ENCODE data around the gene SLC35F6.

SLC35F6 gene

GRCh38 chr2:26764078-26764887, at the start of gene SLC35F6:
SLC35F6 (plus strand) TSS chr2:26764284; CDS start chr2:26764350, 66 bp downstream.
- peak; percentile 51 for DNase-seq

GRCh38 chr2:26715528-26716270, 48.4 kb upstream of the SLC35F6 start:
- no peak for DNase-seq

DNA sequence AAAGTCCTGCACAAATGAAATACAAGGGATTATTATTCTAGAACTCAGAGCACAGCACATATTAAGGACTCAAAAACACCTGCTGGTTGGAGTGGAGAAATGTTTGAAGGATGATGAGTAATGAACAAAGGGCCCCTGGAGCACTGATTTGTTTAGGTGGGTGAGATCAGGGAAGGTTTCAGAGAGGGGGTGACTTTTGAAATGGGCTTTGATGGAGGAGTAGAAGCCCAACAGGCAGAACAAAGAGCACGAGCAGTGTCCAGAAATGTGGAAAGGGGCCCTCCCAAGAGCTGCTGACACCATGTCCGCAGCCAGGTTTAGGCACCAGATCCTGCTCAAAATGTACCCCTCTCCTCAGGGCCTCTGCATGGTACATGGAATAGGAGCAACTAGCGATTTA, 47.7 kb upstream of the SLC35F6 start:
- no peak for DNase-seq

GRCh38 chr2:26716769-26717168, 47.3 kb upstream of the SLC35F6 start:
- DNase-seq: no peak

- no peak for DNase-seq
Observed at GRCh38 chr2:26717362-26717761, 46.7 kb upstream of the SLC35F6 start.

DNA sequence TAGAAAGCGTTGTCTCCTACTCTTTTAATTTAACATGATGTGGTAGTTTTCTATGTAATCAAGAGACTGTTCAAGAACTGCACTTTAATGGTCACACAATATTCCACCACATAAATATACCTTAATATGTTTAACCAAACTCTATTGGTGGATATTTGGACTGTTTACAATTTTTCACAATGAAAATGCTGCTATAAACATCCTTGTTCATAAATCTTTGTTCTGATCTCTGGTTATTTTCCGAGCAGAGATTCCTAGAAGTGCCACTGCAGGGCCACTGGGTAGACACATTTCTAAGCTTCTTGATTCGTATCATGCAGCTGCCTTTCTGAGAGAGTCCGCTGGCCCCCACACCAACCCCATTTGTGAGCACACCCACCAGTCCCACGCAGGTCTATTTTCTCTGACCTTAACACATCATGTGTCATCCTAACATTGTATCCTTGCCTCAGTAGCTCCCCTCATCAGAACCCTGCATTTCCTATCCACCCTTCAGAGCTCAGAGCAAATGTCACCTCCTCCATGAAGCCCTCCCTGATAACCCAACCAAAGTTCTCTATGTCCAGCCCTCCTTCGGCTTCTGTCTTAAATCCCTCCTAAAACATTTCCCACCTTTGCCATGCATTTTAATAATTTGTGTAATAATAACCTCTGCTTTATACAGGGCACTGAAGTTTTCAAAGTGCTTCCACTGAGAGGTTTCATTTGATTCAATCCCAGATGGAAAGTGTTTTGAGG, 45.0 kb upstream of the SLC35F6 start:
- no peak for DNase-seq

DNA sequence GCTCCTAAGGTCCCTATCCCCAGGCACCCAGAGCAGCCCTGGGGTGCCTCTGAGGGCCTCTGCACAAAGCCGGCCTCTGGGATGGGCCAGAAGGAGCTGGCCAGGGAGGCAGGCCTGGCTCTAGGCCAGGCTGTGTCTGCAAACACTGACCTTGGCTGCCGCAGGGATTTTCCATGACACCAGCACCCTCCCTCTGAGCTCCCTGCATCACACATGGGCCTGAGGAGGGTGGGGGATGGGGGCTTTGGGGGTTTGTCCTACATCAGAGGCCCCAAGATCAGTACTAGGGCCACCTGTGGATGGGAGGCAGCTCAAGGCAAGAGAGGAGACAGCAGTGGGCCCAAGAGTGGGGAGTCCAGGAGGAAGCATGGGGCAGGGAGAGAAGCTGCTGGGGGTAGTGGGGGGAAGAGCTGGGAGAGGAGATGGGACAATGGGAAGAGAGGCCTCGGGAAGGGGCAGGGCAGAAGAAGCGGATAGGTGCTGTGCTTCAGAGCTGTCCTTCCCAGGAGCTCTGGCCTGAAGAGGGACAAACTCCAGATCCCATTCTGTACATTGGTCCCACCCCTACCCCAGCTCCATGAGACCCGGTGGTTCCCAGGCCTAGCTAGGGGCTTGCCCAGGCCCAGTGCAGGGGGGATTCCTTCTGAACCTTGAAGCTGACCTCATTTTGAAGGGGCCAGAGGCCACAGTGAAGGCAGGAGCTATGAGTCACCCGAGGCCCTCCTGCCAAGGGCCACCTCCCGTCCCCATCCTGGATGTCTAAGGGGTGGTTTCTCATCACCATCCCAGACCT, 43.6 kb upstream of the SLC35F6 start:
- DNase-seq: peak; percentile 70

DNA sequence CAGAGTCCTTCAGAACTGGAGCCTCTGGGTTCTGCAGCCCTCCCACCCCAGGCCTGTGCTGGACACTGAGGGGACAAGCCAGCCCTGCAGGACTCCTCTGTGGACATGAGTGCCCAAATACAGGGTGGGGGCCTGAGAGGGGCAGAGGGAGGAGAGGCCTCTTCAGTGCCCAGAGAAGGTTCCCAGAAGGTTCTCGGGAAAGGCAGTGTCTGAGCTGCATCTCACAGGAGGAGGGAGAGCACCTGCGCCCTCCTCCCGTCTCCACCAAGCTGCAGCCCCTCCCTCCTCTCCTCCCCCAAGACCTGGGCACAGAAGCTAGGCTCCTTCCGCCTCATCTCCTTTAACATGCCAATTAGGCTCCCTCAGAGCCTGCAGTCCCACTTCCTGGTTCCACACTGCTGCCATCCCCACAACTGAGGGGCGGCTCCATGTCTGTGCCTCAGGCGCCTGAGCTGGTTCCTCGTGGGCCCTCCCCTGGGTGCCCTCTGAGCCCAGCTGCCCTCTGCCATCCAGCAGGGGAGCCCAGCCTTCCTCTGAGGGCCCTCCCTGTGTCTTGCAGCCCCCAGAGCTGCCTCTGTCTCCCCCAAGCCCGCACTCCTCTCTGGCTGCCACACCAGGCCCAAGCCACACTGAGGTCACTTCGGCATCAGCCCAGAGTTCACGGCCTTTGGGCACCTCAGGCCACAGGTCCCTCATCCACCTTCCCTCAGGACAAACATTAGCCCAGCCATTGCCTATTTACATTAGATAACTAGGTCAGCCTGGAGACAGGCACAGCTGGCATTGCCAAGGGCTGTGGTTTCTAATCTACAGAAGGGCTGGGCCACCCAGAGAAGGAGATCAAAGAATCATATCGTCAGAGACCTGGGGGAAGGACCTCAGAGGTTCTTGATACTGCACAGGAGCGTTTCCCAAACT, 42.7 kb upstream of the SLC35F6 start:
- DNase-seq: no peak

GRCh38 chr2:26722328-26722727, 41.8 kb upstream of the SLC35F6 start:
- no peak for DNase-seq

DNA sequence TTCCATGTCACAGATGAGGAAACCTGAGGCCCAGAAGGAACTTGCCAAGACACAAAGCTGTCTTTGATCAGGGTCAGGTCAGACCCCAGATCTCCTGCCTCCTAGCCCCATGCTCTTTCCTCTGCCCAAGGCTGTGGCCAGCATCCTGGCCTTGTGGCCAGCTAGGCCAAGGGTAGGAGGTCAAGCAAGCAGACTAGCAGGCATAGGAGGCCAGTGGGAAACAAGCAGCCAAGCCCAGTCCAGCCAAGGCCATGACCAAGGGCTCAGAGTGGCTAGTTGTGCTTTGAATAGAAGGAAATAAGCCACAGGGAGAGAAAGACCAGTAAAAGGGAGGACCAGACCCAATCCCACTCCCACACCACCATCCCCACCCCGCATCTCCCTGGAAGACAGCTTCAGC, 41.2 kb upstream of the SLC35F6 start:
- no peak for DNase-seq

GRCh38 chr2:26723475-26723874, 40.6 kb upstream of the SLC35F6 start:
- no peak for DNase-seq

DNA sequence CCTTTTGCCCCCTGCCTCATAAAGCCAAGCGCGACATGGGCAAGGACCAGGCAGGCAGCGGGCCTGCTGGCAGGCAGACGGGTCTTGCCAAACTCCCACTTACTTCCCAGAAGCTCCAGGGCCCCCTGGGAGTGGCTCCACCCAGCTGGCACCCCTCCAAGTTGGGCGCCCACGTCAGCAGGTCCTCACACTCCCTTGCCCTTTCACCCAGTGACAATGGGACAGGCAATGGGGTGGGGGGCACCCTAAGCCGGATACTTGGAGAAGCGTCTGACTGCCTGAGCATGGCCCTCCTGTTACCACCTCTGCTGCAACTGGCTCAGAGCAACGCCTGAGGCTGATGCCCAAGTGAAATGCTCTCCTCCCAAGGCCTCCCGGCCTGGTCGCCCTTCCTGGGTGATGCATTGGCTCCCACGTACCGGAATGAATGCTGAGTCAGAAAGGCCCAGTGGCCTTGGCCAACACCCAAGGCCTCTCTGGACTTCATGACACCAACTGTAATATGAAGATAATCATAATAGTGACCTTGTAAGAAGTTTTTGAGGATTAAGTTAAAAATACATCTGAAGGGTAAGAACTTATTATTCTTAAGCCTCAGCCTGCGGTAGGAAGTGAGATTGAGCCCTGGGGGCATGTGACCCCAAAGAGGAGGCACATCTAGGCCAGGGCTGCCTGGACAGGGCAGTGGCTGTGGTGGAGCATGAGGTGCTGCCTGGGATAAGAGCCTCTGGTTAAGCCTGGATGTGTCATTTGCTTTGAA, 39.9 kb upstream of the SLC35F6 start:
- no peak for DNase-seq

- DNase-seq: no peak
Observed at GRCh38 chr2:26724784-26725520, 39.1 kb upstream of the SLC35F6 start.

GRCh38 chr2:26725521-26725820, 38.6 kb upstream of the SLC35F6 start:
- no peak for DNase-seq

GRCh38 chr2:26726228-26726627, 37.9 kb upstream of the SLC35F6 start:
- no peak for DNase-seq

- no peak for DNase-seq
Observed at GRCh38 chr2:26727641-26728561, 36.2 kb upstream of the SLC35F6 start.

- no peak for DNase-seq
Observed at GRCh38 chr2:26729311-26729710, 34.8 kb upstream of the SLC35F6 start.

DNA sequence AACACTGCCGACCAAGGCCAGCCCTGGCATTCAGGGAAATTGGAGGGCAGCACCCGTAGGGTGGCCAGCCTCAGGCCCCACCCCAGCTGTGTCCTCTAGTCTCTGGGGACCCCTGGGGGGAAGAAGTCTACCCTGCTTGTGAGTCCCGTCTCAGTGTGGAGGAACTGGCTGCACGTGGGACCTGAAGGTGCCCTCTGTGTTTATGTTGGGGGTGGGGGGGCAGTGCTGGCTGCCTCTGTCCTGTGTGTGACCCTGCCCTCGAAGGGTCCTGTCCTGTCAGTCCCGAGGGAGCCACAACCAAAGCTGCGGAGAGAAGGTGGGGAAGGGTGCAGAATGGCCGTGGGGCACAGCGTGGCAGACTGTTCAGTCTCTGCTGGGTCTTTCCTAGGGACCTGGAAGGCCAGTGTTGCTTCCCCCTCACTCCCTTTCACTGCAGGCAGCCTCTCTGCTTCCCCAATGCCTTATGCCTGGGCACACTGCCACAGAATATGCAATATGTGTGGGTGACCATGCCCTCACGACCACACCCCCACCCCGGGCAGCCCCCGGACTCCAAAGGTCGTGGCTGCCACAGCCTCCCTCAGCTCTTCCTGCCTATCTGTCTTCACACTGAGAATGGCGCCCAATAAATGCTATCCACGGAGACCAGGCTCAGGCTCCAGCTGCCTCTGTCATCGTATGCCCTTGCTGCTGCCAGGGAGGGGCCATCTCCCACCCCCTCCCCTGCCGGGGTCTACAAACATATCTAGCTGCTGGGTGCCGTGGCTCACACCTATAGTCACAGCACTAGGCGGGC, 33.3 kb upstream of the SLC35F6 start:
- DNase-seq: no peak
